Astrocyte of the spinal cord (primary cell): ENCODE measurements around the gene NXF3.
"Not testable (repeated sequence)": the region's sequence is repeated elsewhere in the genome, so short reads cannot be mapped to it uniquely, and the experiment has no call there.

ENCODE experiments used
- DNase-seq: peaks from one replicate; pipeline ENCODE4 v3.0.0; 2011; ENCODE audit warnings: low read depth, low spot score
- H3K4me3 ChIP-seq: 2 replicates; pipeline ENCODE4 v1.5.1; 2011; ENCODE audit warnings: low read depth, mild to moderate bottlenecking, low read length, moderate library complexity
- CTCF ChIP-seq: IDR thresholded peaks from 2 replicates; pipeline ENCODE4 v1.5.1; 2012; ENCODE audit warnings: low read depth, mild to moderate bottlenecking, low read length, inconsistent platforms
- in situ Hi-C: cut with HindIII; loops from 2 replicates; pipeline ENCODE4 v1.10.0; 2017; ENCODE audit warnings: low sequenced_read_pairs

NXF3 gene, protein sequence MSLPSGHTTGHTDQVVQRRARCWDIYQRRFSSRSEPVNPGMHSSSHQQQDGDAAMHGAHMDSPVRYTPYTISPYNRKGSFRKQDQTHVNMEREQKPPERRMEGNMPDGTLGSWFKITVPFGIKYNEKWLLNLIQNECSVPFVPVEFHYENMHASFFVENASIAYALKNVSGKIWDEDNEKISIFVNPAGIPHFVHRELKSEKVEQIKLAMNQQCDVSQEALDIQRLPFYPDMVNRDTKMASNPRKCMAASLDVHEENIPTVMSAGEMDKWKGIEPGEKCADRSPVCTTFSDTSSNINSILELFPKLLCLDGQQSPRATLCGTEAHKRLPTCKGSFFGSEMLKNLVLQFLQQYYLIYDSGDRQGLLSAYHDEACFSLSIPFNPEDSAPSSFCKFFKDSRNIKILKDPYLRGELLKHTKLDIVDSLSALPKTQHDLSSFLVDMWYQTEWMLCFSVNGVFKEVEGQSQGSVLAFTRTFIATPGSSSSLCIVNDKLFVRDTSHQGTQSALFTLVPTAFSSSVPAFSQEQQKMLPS

DNA sequence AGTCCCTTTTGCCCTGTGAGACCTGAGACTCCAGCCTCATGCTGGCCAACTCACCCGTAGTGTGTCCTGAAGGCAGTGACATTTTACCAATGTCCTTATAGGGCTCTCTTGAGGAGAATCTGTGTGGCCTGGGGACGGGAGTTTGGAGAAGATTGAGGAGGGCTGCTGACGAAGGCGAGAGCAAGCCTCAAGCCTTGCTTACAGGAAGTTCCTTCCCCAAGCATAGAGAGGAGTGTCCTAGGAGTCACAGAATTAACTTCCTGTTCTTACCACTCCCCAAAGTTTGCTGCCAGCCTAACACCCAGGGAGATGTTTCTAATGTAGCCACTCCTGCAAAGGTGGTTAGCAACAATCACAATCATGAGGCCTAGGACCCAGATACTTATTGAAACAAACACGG, at the start of gene NXF3:
NXF3 (minus strand) TSS at position 202 of the 400 bp plus-strand sequence; CDS start at position 82, 120 bp downstream.
- no peak for TF ChIP-seq CTCF
- no peak within 1 kb of the TSS for H3K4me3 ChIP-seq
- in situ Hi-C loops = no loop called here
- DNase-seq = no peak

DNA sequence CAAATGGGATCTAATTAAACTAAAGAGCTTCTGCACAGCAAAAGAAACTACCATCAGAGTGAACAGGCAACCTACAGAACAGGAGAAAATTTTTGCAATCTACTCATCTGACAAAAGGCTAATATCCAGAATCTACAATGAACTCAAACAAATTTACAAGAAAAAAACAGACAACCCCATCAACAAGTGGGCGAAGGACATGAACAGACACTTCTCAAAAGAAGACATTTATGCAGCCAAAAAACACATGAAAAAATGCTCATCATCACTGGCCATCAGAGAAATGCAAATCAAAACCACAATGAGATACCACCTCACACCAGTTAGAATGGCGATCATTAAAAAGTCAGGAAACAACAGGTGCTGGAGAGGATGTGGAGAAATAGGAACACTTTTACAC, 43.6 kb upstream of the NXF3 start:
- H3K4me3 ChIP-seq, DNase-seq, in situ Hi-C loops: not testable (repeated sequence)

DNA sequence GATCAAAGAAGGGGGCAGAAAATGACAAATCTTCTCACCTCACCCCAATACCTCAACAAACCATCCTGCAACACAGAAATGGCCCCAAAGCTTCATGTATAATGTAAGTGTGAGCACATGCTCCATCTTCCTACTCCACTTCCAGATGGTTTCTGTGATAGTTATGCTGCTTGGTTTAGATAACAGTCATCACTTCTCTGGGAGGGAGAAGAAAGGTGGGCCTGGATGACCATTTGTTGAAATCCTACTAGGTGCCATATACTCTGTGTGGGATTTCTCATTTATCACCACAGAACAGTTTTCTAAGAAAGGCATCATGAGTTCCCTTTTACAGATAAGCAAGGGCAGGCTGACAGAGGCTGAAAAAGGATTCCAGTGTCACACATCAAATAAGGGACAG, 31.3 kb upstream of the NXF3 start:
- no peak for TF ChIP-seq CTCF
- no peak overlapping the region for H3K4me3 ChIP-seq
- DNase-seq = no peak
- in situ Hi-C loops = no loop called here

DNA sequence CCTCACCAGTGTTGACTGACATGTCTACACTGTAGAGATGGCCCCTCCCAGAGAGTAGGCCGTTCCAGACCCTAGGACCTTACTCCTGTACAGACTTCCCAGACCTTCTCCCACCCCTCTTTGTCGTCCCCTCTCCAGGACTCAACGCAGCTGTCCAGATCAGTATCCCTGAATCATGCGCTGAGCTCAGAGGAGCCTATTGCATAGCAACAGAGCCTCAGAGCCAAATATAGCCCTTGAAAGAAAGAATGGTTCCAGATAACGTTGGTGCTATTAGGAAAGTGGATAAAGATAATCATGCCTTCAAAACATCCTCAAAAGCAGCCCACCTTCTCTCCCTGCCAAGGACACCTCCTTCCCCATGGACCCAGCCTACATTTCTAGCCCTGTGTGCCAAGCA, 27.8 kb upstream of the NXF3 start:
- H3K4me3 ChIP-seq = no peak overlapping the region
- no peak for TF ChIP-seq CTCF
- in situ Hi-C loops = no loop called here
- no peak for DNase-seq

DNA sequence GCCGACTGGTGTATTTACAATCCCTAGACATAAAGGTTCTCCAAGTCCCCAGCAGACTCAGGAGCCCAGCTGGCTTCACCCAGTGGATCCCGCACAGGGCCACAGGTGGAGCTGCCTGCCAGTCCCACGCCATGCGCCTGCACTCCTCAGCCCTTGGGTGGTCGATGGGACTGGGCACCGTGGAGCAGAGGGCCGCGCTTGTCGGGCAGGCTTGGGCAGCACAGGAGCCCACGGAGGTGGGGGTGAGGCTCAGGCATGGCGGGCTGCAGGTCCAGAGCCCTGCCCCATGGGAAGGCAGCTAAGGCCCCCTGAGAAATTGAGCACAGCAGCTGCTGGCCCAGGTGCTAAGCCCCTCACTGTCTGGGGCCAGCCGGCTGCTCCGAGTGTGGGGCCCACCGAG, 24.0 kb upstream of the NXF3 start:
- H3K4me3 ChIP-seq, DNase-seq, in situ Hi-C loops: not testable (repeated sequence)

DNA sequence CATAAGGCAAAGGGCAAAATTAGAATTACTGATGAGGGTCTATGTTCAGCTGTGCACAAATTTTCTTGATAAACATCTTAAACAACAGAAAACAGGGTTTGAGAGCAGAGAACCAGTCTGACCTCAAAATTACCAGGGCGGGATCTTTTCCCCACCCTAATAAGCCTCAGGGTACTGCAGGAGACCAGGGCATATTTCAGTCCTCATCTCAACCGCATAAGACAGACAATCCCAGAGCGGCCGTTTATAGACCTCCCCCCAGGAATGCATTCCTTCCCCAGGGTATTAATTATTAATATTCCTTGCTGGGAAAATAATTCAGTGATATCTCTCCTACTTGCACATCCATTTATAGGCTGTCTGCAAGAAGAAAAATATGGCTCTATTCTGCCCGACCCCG, 16.6 kb upstream of the NXF3 start:
- in situ Hi-C loops, H3K4me3 ChIP-seq, DNase-seq: not testable (repeated sequence)

GRCh38 chrX:103107836-103108235, 14.9 kb upstream of the NXF3 start:
- in situ Hi-C loops = no loop called here
- TF ChIP-seq CTCF = no peak
- no peak overlapping the region for H3K4me3 ChIP-seq
- no peak for DNase-seq

- in situ Hi-C loops, DNase-seq, H3K4me3 ChIP-seq: not testable (repeated sequence)
Measured at GRCh38 chrX:103107227-103107737, 14.3 kb upstream of the NXF3 start.

DNA sequence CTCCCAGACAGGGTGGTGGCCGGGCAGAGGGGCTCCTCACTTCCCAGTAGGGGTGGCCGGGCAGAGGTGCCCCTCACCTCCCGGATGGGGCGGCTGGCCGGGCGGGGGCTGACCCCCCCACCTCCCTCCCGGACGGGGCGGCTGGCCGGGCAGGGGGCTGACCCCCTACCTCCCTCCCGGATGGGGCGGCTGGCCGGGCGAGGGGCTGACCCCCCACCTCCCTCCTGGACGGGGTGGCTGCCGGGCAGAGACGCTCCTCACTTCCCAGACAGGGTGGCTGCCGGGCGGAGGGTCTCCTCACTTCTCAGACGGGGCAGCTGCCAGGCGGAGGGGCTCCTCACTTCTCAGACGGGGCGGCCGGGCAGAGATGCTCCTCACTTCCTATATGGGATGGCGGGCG, 11.4 kb upstream of the NXF3 start:
- H3K4me3 ChIP-seq, in situ Hi-C loops, DNase-seq: not testable (repeated sequence)

GRCh38 chrX:103103866-103104265, 10.9 kb upstream of the NXF3 start:
- H3K4me3 ChIP-seq, DNase-seq, in situ Hi-C loops: not testable (repeated sequence)
